ENCODE data around the gene CCHCR1. TPM values are rescaled to one million over a fixed set of nuclear protein-coding genes. Genes with fewer than 3 reads are reported as not detected.
"Not testable (repeated sequence)": the region's sequence is repeated elsewhere in the genome, so short reads cannot be mapped to it uniquely, and the experiment has no call there.

CCHCR1 gene
- total RNA-seq, 1 experiment from 2014 or later = 31.3 TPM

DNA sequence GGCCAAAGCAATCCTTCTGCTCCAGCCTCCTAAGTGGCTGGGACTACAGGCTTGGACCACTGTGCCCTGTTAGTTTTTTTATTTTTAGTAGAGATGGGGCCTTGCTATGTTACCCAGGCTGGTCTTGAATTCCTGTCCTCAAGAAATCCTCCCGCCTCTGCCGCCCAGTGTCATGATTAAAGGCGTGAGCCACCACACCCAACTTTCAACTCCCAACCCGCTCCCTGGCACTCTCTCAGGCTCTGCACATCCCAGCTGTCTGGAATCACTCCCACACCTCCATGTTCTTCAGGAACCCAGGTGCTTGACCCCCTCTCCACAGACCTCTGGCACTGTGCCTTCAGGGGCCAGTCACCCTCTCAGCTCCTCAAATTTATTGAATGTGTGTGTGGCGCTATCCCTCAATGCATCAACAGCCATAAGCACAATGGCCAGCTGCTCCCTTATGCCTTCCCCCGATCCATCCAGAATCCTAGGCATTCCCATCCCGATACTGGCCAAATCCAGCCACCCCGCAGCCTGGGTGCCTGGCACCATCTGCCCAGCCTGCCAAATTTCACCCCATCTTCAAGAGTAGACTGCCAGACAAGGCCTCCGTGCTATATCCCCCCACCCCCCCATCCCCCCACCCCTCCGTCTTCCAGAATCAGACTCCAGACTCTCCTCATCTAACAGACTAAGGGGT is 13.5 kb upstream of the CCHCR1 start:
- Histone ChIP-seq H3F3A (ENCODE audit: low read length, unreplicated experiment) (no peaks in the 10 kb centered on the region), H4K20me1 (ENCODE audit: low read length) (no peaks in the 10 kb centered on the region), H3K4me1 (ENCODE audit: insufficient read depth, low read length) (peaks cover 5% of the 10 kb centered on the region), H3K4me2 (ENCODE audit: low read length) (no peak overlapping the region), H3K4me3 (ENCODE audit: low read length) (no peak overlapping the region), H3K27ac (ENCODE audit: low read length) (no peak overlapping the region), H3K9me2 (replicated peaks; ENCODE audit: low read length) (no peaks in the 10 kb centered on the region), H3K36me3 (ENCODE audit: low read depth, low read length) (no peaks in the 10 kb centered on the region), H3K27me3 (ENCODE audit: low read length) (no peaks in the 10 kb centered on the region), H3K9ac (ENCODE audit: low read length) (no peak overlapping the region), H3K79me2 (ENCODE audit: low read length) (no peaks in the 10 kb centered on the region), H3K9me3 (ENCODE audit: low read length) (no peaks in the 10 kb centered on the region), H2AFZ (ENCODE audit: low read length) (no peak overlapping the region)
- no TSS peak for BruUV-seq (replicated peaks)
- intact Hi-C loops (cut with micrococcal nuclease) = no loop called here
- no peak for TF ChIP-seq EZH2phosphoT487 (IDR thresholded peaks at IDR 0.05; ENCODE audit: borderline replicate concordance, low read length)
- POLR2A ChIA-PET (ENCODE audit: unreplicated experiment) = no interaction called here
- ATAC-seq = no peak
- CTCF ChIA-PET = no interaction called here
- DNase-seq = no peak

DNA sequence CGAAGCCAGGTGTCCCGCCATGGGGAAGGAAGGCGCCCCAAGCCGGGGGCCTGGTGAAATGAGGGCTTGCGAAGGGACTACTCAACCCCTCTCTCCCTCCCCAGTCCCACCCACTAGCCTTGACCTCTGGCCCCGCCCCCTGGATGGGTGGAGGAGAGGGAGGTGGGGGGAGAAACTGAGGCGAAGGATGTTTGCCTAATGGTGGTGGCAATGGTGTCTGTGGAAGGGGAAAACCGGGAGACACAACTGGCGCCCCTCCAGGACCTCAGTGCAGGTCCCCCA is 12.9 kb upstream of the CCHCR1 start, which contains the start of gene POU5F1:
TSS of gene POU5F1 (minus strand) at position 83 of the 282 bp plus-strand sequence. CDS start at position 21, 62 bp downstream.
- Histone ChIP-seq H3K36me3 (ENCODE audit: low read depth, low read length) (no peaks in the 10 kb centered on the region), H3K9me3 (ENCODE audit: low read length) (no peaks in the 10 kb centered on the region), H2AFZ (ENCODE audit: low read length) (no peak within 1 kb of the TSS), H3K4me3 (ENCODE audit: low read length) (no peak within 1 kb of the TSS), H4K20me1 (ENCODE audit: low read length) (no peaks in the 10 kb centered on the region), H3F3A (ENCODE audit: low read length, unreplicated experiment) (no peaks in the 10 kb centered on the region), H3K4me2 (ENCODE audit: low read length) (no peak within 1 kb of the TSS), H3K9ac (ENCODE audit: low read length) (no peak within 1 kb of the TSS), H3K4me1 (ENCODE audit: insufficient read depth, low read length) (peaks cover 5% of the 10 kb centered on the region), H3K27ac (ENCODE audit: low read length) (no peak within 1 kb of the TSS), H3K79me2 (ENCODE audit: low read length) (no peaks in the 10 kb centered on the region), H3K27me3 (ENCODE audit: low read length) (no peaks in the 10 kb centered on the region), H3K9me2 (replicated peaks; ENCODE audit: low read length) (no peaks in the 10 kb centered on the region)
- ATAC-seq = no peak
- DNase-seq = no peak
- CTCF ChIA-PET = no interaction called here
- intact Hi-C loops (cut with micrococcal nuclease) = no loop called here
- TF ChIP-seq, protein P1, sequence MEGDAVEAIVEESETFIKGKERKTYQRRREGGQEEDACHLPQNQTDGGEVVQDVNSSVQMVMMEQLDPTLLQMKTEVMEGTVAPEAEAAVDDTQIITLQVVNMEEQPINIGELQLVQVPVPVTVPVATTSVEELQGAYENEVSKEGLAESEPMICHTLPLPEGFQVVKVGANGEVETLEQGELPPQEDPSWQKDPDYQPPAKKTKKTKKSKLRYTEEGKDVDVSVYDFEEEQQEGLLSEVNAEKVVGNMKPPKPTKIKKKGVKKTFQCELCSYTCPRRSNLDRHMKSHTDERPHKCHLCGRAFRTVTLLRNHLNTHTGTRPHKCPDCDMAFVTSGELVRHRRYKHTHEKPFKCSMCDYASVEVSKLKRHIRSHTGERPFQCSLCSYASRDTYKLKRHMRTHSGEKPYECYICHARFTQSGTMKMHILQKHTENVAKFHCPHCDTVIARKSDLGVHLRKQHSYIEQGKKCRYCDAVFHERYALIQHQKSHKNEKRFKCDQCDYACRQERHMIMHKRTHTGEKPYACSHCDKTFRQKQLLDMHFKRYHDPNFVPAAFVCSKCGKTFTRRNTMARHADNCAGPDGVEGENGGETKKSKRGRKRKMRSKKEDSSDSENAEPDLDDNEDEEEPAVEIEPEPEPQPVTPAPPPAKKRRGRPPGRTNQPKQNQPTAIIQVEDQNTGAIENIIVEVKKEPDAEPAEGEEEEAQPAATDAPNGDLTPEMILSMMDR (conservative IDR thresholded peaks at IDR 0.05; ENCODE audit: low read depth, low read length) = no peak
- TF ChIP-seq EZH2 (IDR thresholded peaks at IDR 0.05; ENCODE audit: low read length, unreplicated experiment) (no peak), EZH2phosphoT487 (IDR thresholded peaks at IDR 0.05; ENCODE audit: borderline replicate concordance, low read length) (no peak)
- BruUV-seq (replicated peaks) = no TSS peak
- POLR2A ChIA-PET (ENCODE audit: unreplicated experiment) = no interaction called here

DNA sequence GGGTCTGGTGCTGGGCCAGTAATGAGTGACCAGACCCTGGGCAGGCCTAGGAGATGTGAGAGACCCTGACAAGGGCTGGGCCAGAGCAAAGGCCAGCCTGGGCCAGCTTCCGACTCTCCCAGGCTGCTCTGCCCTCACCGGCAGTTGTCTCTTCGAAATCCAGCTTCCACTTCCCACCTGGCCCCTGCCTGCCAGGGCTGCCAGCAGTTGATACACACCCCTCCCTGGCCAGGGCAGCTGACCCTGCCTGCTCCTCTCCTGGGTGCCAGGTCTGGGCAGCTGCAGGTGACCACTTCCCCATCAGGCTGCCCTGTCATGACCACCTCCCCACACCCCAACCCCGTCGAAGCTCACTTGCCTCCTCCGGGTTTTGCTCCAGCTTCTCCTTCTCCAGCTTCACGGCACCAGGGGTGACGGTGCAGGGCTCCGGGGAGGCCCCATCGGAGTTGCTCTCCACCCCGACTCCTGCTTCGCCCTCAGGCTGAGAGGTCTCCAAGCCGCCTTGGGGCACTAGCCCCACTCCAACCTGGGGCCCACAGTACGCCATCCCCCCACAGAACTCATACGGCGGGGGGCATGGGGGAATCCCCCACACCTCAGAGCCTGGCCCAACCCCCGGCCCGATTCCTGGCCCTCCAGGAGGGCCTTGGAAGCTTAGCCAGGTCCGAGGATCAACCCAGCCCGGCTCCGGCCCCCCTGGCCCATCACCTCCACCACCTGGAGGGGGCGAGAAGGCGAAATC is 12.4 kb upstream of the CCHCR1 start:
- H3K9me2 ChIP-seq (replicated peaks; ENCODE audit: low read length); H3K27me3 ChIP-seq (ENCODE audit: low read length); H2AFZ ChIP-seq (ENCODE audit: low read length); H3K4me3 ChIP-seq (ENCODE audit: low read length); H3K79me2 ChIP-seq (ENCODE audit: low read length); DNase-seq; H3K4me2 ChIP-seq (ENCODE audit: low read length); H3K4me1 ChIP-seq (ENCODE audit: insufficient read depth, low read length); POLR2A ChIA-PET (ENCODE audit: unreplicated experiment); H3K9me3 ChIP-seq (ENCODE audit: low read length); intact Hi-C loops (cut with micrococcal nuclease); ATAC-seq; CTCF ChIA-PET; H4K20me1 ChIP-seq (ENCODE audit: low read length); H3K27ac ChIP-seq (ENCODE audit: low read length); H3K36me3 ChIP-seq (ENCODE audit: low read depth, low read length); BruUV-seq (replicated peaks); H3F3A ChIP-seq (ENCODE audit: low read length, unreplicated experiment); H3K9ac ChIP-seq (ENCODE audit: low read length): not testable (repeated sequence)
